ENCODE results near the gene RB1.

DNA sequence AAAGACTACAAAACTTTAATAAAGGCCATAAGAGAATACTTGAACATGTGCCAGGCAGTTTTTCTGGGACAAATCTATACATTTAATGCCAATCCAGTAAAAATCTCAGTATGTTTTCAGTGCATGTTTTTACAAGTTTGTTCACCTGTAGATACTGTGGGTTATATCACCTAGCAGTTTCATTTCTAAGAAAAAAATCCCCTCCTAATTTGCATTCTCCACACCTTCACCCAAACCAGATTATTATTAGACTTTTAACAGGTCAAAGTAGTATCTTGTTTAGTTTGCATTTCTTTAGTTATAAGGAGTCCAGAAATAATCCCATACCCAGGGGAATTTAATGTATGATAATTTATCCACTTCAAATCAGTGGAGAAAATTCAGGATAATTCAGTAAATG, 126.3 kb downstream of the RB1 start:
- TF ChIP-seq EZH2 (IDR thresholded peaks at IDR 0.05; ENCODE audit: insufficient read depth, poor library complexity, severe bottlenecking) (no peak), EZH2phosphoT487 (IDR thresholded peaks at IDR 0.05; ENCODE audit: insufficient read depth, low read depth) (no peak)
